Forelimb muscle (tissue), 1 donor: ENCODE data around the gene STRA6. TPM values are rescaled to one million over a fixed set of nuclear protein-coding genes. Genes with fewer than 3 reads are reported as not detected.
"Not testable (repeated sequence)": the region's sequence is repeated elsewhere in the genome, so short reads cannot be mapped to it uniquely, and the experiment has no call there.

ENCODE experiments used
- DNase-seq: peaks from one replicate; pipeline ENCODE4 v3.0.0-alpha.2; 2013; ENCODE audit warnings: low read depth
- polyA plus RNA-seq: library from polyadenylated mRNA; unstranded; fragments of 120-200 nt; gene quantifications from one replicate; pipeline ENCODE4 v1.2.1, GENCODE V29; 2013; ENCODE audit not compliant: insufficient read length

Gene STRA6
- polyA plus RNA-seq, 1 donor: 0.97 TPM

GRCh38 chr15:74165461-74165860 lies 37.1 kb downstream of the STRA6 start:
- DNase-seq: no peak

GRCh38 chr15:74162195-74162536 lies 40.4 kb downstream of the STRA6 start:
- DNase-seq: not testable (repeated sequence)

GRCh38 chr15:74160390-74160789 lies 42.2 kb downstream of the STRA6 start:
- not testable (repeated sequence) for DNase-seq

- no peak for DNase-seq
Observed at GRCh38 chr15:74159773-74160172, 42.8 kb downstream of the STRA6 start.

GRCh38 chr15:74158855-74159650 lies 43.5 kb downstream of the STRA6 start:
- DNase-seq: no peak

DNA sequence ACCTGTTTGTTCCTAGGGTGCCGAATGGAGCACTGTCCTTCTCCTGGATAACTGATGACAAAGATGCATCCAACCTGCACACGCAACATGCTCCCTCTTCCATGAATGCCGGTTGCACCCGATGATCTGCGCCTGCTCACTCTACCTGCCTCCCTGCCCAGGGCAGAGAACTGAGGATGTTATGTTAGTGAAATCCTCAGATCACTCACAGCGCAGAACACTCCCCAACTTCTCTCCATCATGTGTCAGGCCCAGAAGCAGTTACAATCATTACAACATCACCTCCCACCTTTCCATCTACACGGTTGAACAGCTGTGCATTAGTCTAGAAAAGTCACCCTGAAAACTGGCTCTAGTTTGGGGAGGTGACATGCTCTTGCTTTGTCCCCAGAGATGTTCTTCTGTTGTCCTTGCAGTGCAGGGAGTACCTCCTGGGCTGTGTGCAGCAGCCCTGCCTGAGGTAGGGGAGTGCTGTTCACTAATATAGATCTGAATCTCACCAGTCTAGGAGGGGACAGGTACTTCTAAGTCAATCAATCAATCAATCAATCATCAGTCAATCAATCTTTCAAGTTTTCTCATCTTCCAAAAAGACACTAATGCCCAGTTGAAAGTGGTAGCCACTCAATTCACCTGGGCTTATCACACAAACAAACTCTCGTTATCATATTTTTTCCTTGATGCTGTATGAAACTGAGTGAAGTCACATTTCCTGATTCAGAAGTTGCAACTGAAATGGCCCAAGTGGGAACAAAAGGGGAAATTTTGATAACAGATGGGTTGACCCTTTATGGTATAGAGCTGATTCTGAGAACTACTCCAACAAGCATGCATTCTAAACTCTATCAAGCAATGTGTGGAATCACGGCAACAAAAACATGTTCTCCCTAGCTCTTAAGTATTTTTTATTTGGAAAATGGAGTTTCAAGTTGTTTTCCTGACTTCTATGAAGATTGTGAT lies 44.4 kb downstream of the STRA6 start:
- DNase-seq: no peak

- no peak for DNase-seq
Observed at GRCh38 chr15:74156678-74157411, 45.7 kb downstream of the STRA6 start.

- DNase-seq: no peak
Observed at GRCh38 chr15:74155766-74156417, 46.7 kb downstream of the STRA6 start.

DNA sequence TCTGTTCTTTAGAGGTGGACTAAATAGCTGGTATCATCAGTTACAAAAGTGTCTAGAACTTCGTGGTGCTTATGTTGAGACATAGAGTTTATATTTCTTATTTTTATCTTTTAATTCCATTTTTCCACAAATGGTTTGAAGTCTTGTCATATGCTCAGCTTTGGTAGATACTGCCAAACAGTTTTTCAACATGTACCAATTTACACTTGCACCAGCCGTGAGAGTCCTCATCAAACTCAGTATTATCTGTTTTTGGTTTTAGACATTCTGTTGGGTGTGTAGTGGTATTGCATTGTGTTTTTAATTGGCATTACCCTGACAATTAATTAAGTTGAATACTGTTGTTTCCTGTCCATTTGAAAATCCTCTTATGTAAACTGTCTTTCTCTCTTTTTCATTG lies 55.5 kb downstream of the STRA6 start:
- no peak for DNase-seq

DNA sequence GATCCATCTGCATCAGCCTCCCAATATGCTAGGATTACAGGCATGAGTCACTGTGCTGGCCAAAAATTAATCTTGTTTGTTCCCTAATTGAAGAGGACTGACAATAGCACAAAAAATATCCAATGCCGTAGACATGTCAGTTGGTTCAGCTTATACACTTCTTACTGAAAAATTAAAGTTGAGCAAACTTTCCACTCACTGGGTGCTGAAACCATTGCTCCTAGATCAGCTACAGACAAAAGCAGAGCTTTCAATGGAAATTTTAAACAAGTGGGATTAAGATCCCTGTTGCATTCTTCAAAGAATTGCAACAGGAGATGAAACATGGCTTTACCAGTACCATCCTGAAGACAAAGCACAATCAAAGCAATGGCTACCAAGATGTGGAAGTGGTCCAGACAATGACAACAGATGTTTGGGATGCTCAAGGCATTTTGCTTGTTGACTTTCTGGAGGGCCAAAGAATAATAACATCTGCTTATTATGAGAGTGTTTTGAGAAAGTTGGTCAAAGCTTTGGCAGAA lies 56.2 kb downstream of the STRA6 start:
- no peak for DNase-seq

DNA sequence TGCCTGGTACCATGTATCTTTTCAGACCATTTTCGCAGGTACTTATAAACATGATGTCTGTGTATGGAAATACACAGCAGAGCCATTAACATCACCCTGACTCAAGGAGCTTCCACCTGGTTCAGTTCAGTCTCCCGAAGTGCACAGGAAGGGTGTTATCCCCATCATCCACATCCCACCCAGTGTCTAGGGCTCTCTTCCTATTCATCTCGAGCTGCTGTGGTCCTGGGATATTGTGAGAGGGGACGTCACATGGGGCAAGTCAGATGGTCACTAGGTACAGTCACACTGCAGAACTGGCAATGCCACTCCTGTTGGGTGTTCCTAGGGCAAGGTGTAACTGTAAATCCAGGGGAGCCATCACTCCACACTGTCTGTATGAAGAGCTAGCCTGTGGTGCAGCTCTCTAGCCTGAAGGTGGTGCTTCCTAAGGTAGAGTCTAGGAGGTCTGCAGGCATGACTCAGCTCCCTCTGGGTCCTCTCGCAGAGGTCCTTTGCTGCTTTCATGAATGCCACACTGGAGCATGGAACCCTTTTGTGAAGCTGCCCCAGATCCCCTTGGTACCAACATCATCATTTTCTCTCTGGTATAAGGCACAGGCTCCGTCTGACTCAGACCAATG lies 58.3 kb downstream of the STRA6 start:
- no peak for DNase-seq

DNA sequence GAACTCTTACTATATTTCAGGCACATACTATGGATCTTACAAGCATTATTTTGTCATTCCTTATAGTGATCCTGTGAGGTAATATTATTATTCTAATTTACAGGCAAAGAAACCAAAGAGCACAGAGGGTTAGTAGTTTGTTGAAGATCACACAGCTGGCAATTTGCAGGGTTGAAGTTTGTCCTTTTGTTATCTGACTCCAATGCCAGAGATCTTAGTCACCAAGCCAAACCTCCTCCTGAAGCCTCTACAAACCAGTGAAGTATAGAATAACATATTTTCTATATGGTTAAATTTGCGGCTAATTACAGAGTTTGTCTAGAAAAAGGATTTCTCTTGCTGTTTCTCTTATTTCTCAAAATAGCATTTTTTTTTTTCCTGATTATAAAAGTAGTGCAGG lies 61.0 kb downstream of the STRA6 start:
- DNase-seq: no peak

DNA sequence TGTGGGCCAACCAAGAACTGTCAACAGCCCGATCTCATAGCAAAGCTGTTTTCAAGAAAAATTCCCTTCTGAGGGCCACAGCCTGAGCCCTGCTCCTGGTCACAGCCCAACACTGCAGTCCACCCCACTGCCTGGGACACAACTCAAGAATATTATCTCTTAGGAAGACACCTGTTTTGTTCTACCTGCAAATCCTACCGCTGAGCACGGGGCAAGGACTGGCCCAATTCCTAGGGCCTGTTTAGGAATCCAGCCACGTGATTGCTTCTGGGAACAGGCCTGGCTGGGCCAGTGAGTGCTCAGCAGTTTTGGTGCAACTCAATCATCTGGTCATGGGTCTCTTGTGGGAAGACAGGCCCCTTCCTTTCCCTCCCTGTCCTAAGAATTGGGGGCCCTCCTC lies 63.9 kb downstream of the STRA6 start:
- DNase-seq: no peak

- peak; percentile 26 for DNase-seq
Observed at GRCh38 chr15:74137537-74137894, 65.1 kb downstream of the STRA6 start.

DNA sequence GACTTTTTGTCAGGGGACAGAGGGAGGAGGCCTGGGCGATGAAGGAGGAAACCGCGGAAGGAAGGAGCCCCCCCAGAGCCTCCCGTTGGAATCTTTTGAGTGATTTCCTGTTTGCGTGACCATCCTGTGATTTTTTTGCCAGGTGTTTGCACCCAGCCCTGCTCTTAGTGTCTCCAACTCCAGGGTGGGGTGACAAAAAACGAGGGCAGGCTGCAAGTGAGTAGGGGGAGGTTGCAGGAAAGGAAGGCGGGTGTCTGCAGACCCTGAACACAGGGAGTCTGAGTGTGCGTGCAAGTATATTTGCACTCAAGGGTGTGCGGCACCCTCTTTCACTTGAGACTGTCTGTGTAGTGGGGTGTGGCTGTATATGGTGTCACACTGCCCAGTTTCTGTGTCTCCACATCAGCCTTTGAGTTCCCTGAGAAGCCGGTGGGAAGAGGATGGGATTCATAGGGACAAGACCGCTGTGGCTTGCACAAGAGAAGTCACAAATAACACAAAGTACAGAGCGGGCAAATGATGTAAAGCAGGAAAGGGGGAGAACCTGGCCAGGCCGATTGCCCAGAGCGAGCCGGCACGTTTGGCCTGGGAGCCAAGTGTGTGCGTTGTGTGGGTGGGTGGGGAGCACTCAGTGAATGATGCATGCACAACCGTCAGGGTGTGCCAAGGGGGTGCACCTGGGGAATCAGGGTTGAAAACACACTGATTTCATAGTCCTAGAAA lies 65.6 kb downstream of the STRA6 start:
- peak; percentile 22 for DNase-seq

- DNase-seq: no peak
Observed at GRCh38 chr15:74136540-74136813, 66.1 kb downstream of the STRA6 start.

GRCh38 chr15:74135041-74135565 lies 67.5 kb downstream of the STRA6 start:
- no peak for DNase-seq

- DNase-seq: no peak
Observed at GRCh38 chr15:74134387-74135027, 68.1 kb downstream of the STRA6 start.

DNA sequence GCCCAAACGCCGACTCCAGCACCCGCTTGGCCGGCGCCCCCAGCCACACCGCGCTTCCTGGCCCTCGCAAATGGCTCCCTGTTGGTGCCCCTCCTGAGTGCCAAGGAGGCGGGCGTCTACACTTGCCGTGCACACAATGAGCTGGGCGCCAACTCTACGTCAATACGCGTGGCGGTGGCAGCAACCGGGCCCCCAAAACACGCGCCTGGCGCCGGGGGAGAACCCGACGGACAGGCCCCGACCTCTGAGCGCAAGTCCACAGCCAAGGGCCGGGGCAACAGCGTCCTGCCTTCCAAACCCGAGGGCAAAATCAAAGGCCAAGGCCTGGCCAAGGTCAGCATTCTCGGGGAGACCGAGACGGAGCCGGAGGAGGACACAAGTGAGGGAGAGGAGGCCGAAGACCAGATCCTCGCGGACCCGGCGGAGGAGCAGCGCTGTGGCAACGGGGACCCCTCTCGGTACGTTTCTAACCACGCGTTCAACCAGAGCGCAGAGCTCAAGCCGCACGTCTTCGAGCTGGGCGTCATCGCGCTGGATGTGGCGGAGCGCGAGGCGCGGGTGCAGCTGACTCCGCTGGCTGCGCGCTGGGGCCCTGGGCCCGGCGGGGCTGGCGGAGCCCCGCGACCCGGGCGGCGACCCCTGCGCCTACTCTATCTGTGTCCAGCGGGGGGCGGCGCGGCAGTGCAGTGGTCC lies 68.7 kb downstream of the STRA6 start:
- DNase-seq: no peak
